ENCODE results near the gene LRRC8B. TPM values are rescaled to one million over a fixed set of nuclear protein-coding genes. Genes with fewer than 3 reads are reported as not detected.

The LRRC8B gene
- total and polyA plus RNA-seq, 4 experiments from 2014 or later: 15.0 to 18.1 (median 16.8) TPM

- H3K27me3 Mint-ChIP-seq: no peaks in the 10 kb centered on the region
- Histone ChIP-seq H3K27ac (ENCODE audit: low read depth, low read length) (peak overlapping the region; percentile 84), H3K27me3 (ENCODE audit: insufficient read depth, low read length) (no peaks in the 10 kb centered on the region), H3K4me3 (ENCODE audit: low read length in 2 of 2) (peak overlapping the region; percentile 25 to 51), H3K4me1 (ENCODE audit: insufficient read depth, low read length) (peaks cover 97% of the 10 kb centered on the region), H3K36me3 (ENCODE audit: insufficient read depth, low read length) (no peaks in the 10 kb centered on the region), H3K9me3 (ENCODE audit: control insufficient read depth in 1 of 2, low read length in 2 of 2) (no peaks in the 10 kb centered on the region)
- ChIA-PET POLR2A (ENCODE audit: partially characterized antibody) (interaction anchor here (0.7 to 15.5 kb wide), 21 partner anchors 11 to 587 kb away, joined by 3 to 813 read pairs (median 6); partner anchors contain the start of genes GBP3, LRRC8B and LRRC8C), CTCF (ENCODE audit: partially characterized antibody) (interaction anchor here (1.2 to 21.3 kb wide), 9 partner anchors 10 to 150 kb away, joined by 4 to 688 read pairs (median 23); partner anchors contain the start of gene LRRC8C)
- peak overlapping the region; percentile 87 to 97 (median 92) for H3K4me3 Mint-ChIP-seq
- intact Hi-C loops (cut with micrococcal nuclease): loop anchor here (1.0 to 10.0 kb wide), 5 partner anchors 47 to 543 kb away; partner anchors contain the start of genes GBP1, GBP5 and ZNF326
- peaks cover 3 to 9% of the 10 kb centered on the region in 2 donors for H3K36me3 Mint-ChIP-seq
- peak; percentile 48 to 71 (median 55) for DNase-seq
- no peaks in the 10 kb centered on the region for H3K9me3 Mint-ChIP-seq
- peak overlapping the region; percentile 98 to 100 (median 99) for H3K27ac Mint-ChIP-seq
- H3K4me1 Mint-ChIP-seq: peaks cover 70 to 99% (median 84%) of the 10 kb centered on the region in 4 donors
Observed at GRCh38 chr1:89609781-89610456, 85.3 kb downstream of the LRRC8B start.

- Mint-ChIP-seq H3K4me3 (peak overlapping the region; percentile 74 to 97 (median 86)), H3K27me3 (no peaks in the 10 kb centered on the region), H3K36me3 (peaks cover 3 to 9% of the 10 kb centered on the region in 2 donors), H3K4me1 (peaks cover 65 to 99% (median 83%) of the 10 kb centered on the region in 4 donors), H3K27ac (peak overlapping the region; percentile 95 to 100 (median 99)), H3K9me3 (no peaks in the 10 kb centered on the region)
- no peaks in the 10 kb centered on the region for H3K36me3 ChIP-seq (ENCODE audit: insufficient read depth, low read length)
- no peaks in the 10 kb centered on the region for H3K9me3 ChIP-seq (ENCODE audit: control insufficient read depth in 1 of 2, low read length in 2 of 2)
- peak; percentile 78 to 85 (median 84) for DNase-seq
- CTCF ChIA-PET (ENCODE audit: partially characterized antibody): interaction anchor here (1.0 to 21.3 kb wide), 12 partner anchors 11 to 150 kb away, joined by 3 to 688 read pairs (median 6); partner anchors contain the start of gene LRRC8C
- POLR2A ChIA-PET (ENCODE audit: partially characterized antibody): interaction anchor here (0.7 to 15.5 kb wide), 20 partner anchors 12 to 927 kb away, joined by 3 to 813 read pairs (median 6); partner anchors contain the start of genes LRRC8B, LRRC8C and LRRC8D
- peaks cover 94% of the 10 kb centered on the region for H3K4me1 ChIP-seq (ENCODE audit: insufficient read depth, low read length)
- peak overlapping the region; percentile 25 to 51 for H3K4me3 ChIP-seq (ENCODE audit: low read length in 2 of 2)
- intact Hi-C loops (cut with micrococcal nuclease): loop anchor here (1.0 to 5.0 kb wide), 4 partner anchors 10 to 543 kb away; partner anchors contain the start of gene GBP1
- H3K27ac ChIP-seq (ENCODE audit: low read depth, low read length): peak overlapping the region; percentile 84
- no peaks in the 10 kb centered on the region for H3K27me3 ChIP-seq (ENCODE audit: insufficient read depth, low read length)
Observed at GRCh38 chr1:89610457-89611011, 85.9 kb downstream of the LRRC8B start.

GRCh38 chr1:89611721-89612120 lies 87.1 kb downstream of the LRRC8B start:
- peaks cover 63 to 99% (median 81%) of the 10 kb centered on the region in 4 donors for H3K4me1 Mint-ChIP-seq
- peak overlapping the region in 1 of 2 donors; percentile 44 for H3K4me3 ChIP-seq (ENCODE audit: low read length in 2 of 2)
- peak; percentile 46 to 61 (median 51) for DNase-seq
- peak overlapping the region; percentile 70 to 93 (median 85) for H3K4me3 Mint-ChIP-seq
- no peaks in the 10 kb centered on the region for H3K27me3 Mint-ChIP-seq
- intact Hi-C loops (cut with micrococcal nuclease): loop anchor here (1.0 to 5.0 kb wide), 2 partner anchors 9 to 544 kb away; partner anchors contain the start of gene GBP1
- H3K4me1 ChIP-seq (ENCODE audit: insufficient read depth, low read length): peaks cover 90% of the 10 kb centered on the region
- H3K36me3 Mint-ChIP-seq: peaks cover 10 to 18% of the 10 kb centered on the region in 2 donors
- H3K27ac Mint-ChIP-seq: peak overlapping the region; percentile 95 to 100 (median 99)
- H3K9me3 Mint-ChIP-seq: no peaks in the 10 kb centered on the region
- CTCF ChIA-PET (ENCODE audit: partially characterized antibody): interaction anchor here (0.9 to 21.3 kb wide), 15 partner anchors 8 to 149 kb away, joined by 3 to 688 read pairs (median 6); partner anchors contain the start of gene LRRC8C
- H3K36me3 ChIP-seq (ENCODE audit: insufficient read depth, low read length): no peaks in the 10 kb centered on the region
- H3K27me3 ChIP-seq (ENCODE audit: insufficient read depth, low read length): no peaks in the 10 kb centered on the region
- no peaks in the 10 kb centered on the region for H3K9me3 ChIP-seq (ENCODE audit: control insufficient read depth in 1 of 2, low read length in 2 of 2)
- peak overlapping the region; percentile 84 for H3K27ac ChIP-seq (ENCODE audit: low read depth, low read length)
- POLR2A ChIA-PET (ENCODE audit: partially characterized antibody): interaction anchor here (0.7 to 15.5 kb wide), 14 partner anchors 13 to 413 kb away, joined by 3 to 813 read pairs (median 16); partner anchors contain the start of genes GBP4, LRRC8B, LRRC8C and LRRC8D

GRCh38 chr1:89613928-89614327 lies 89.3 kb downstream of the LRRC8B start:
- H3K27ac ChIP-seq (ENCODE audit: low read depth, low read length): no peak overlapping the region
- H3K4me1 Mint-ChIP-seq: peaks cover 52 to 97% (median 74%) of the 10 kb centered on the region in 4 donors
- peaks cover 74% of the 10 kb centered on the region for H3K4me1 ChIP-seq (ENCODE audit: insufficient read depth, low read length)
- H3K27ac Mint-ChIP-seq: peak overlapping the region in 6 of 7 donors; percentile 1 to 98 (median 76)
- peaks cover 0 to 12% (median 6%) of the 10 kb centered on the region in 8 donors for H3K9me3 Mint-ChIP-seq
- no peak for DNase-seq
- ChIA-PET CTCF (ENCODE audit: partially characterized antibody) (interaction anchor here (7.8 to 32.4 kb wide), 3 partner anchors 12 to 149 kb away, joined by 104 to 688 read pairs (median 629); partner anchors contain the start of gene LRRC8C), POLR2A (ENCODE audit: partially characterized antibody) (interaction anchor here (0.7 to 5.0 kb wide), 4 partner anchors 9 to 19 kb away, joined by 3 to 29 read pairs (median 4); partner anchors contain the start of gene LRRC8C)
- H3K36me3 Mint-ChIP-seq: peaks cover 25 to 38% of the 10 kb centered on the region in 2 donors
- peaks cover 0 to 6% of the 10 kb centered on the region in 2 donors for H3K9me3 ChIP-seq (ENCODE audit: control insufficient read depth in 1 of 2, low read length in 2 of 2)
- intact Hi-C loops (cut with micrococcal nuclease): loop anchor here (5.0 kb wide), 1 partner anchor 547 kb away; the partner anchor contains the start of gene GBP1
- no peaks in the 10 kb centered on the region for H3K36me3 ChIP-seq (ENCODE audit: insufficient read depth, low read length)
- no peaks in the 10 kb centered on the region for H3K27me3 Mint-ChIP-seq
- H3K4me3 Mint-ChIP-seq: peak overlapping the region in 6 of 8 donors; percentile 1 to 75 (median 68)
- H3K4me3 ChIP-seq (ENCODE audit: low read length in 2 of 2): no peak overlapping the region
- no peaks in the 10 kb centered on the region for H3K27me3 ChIP-seq (ENCODE audit: insufficient read depth, low read length)

GRCh38 chr1:89615676-89616598 lies 91.3 kb downstream of the LRRC8B start:
- peaks cover 51 to 92% (median 71%) of the 10 kb centered on the region in 4 donors for H3K4me1 Mint-ChIP-seq

More at GRCh38 chr1:89615676-89616598, 91.3 kb downstream of the LRRC8B start:
- H3K4me3 Mint-ChIP-seq: no peak overlapping the region
- Histone ChIP-seq H3K27ac (ENCODE audit: low read depth, low read length) (no peak overlapping the region), H3K36me3 (ENCODE audit: insufficient read depth, low read length) (no peaks in the 10 kb centered on the region), H3K4me3 (ENCODE audit: low read length in 2 of 2) (no peak overlapping the region), H3K9me3 (ENCODE audit: control insufficient read depth in 1 of 2, low read length in 2 of 2) (peaks cover 0 to 6% of the 10 kb centered on the region in 2 donors), H3K4me1 (ENCODE audit: insufficient read depth, low read length) (peaks cover 69% of the 10 kb centered on the region), H3K27me3 (ENCODE audit: insufficient read depth, low read length) (no peaks in the 10 kb centered on the region)
- ChIA-PET POLR2A (ENCODE audit: partially characterized antibody) (interaction anchor here (3.1 to 30.2 kb wide), 3 partner anchors 11 to 17 kb away, joined by 13 to 813 read pairs (median 29); partner anchors contain the start of gene LRRC8C), CTCF (ENCODE audit: partially characterized antibody) (interaction anchor here (0.7 to 32.4 kb wide), 9 partner anchors 12 to 147 kb away, joined by 3 to 688 read pairs (median 3); partner anchors contain the start of gene LRRC8C)
- no peak for DNase-seq
- H3K36me3 Mint-ChIP-seq: peaks cover 35 to 49% of the 10 kb centered on the region in 2 donors
- intact Hi-C loops (cut with micrococcal nuclease): no loop called here
- H3K9me3 Mint-ChIP-seq: peaks cover 0 to 12% (median 6%) of the 10 kb centered on the region in 8 donors
- H3K27me3 Mint-ChIP-seq: no peaks in the 10 kb centered on the region
- H3K27ac Mint-ChIP-seq: peak overlapping the region in 6 of 7 donors; percentile 5 to 71 (median 44)
